Prostate gland (tissue), 2 donors: ENCODE data around the gene GPR55.

Source experiments
- CTCF ChIP-seq, 4 experiments: fragments of 200-600 bp in 2 of 4; fragments of 450-650 bp in 2 of 4; sonication (generic) in 2 of 4; IDR thresholded peaks; 1 replicate in 3 of 4; 2 replicates in 1 of 4; pipeline ENCODE4 v1.5.1; 2016 to 2019; ENCODE audit warnings: antibody characterized with exemption in 4 of 4, mild to moderate bottlenecking in 2 of 4, moderate library complexity in 2 of 4
- POLR2A ChIP-seq: fragments of 450-650 bp; IDR thresholded peaks from one replicate; pipeline ENCODE4 v1.6.1; 2016; ENCODE audit warnings: antibody characterized with exemption, mild to moderate bottlenecking

- TF ChIP-seq CTCF (IDR thresholded peaks at IDR 0.05) (no peak), POLR2A (no peak)
These were observed 13.5 kb upstream of the GPR55 start for GRCh38 chr2:230938516-230939065.
